Brain microvascular endothelial cell (primary cell): ENCODE results near the gene DDX24.

Source experiments
- DNase-seq: peaks from one replicate; pipeline ENCODE4 v3.0.0-alpha.2; 2020
- H3K27ac ChIP-seq: fragments of 250-450 bp; sonication (Bioruptor Pico); 2 replicates; pipeline ENCODE4 v1.5.1; 2020; ENCODE audit warnings: mild to moderate bottlenecking, moderate library complexity
- H3K27me3 ChIP-seq: fragments of 250-450 bp; sonication (Bioruptor Pico); replicated peaks from 2 replicates; pipeline ENCODE4 v1.5.1; 2020; ENCODE audit warnings: mild to moderate bottlenecking
- H3K36me3 ChIP-seq: fragments of 250-450 bp; sonication (Bioruptor Pico); replicated peaks from 2 replicates; pipeline ENCODE4 v1.5.1; 2020; ENCODE audit warnings: mild to moderate bottlenecking
- H3K4me3 ChIP-seq: 2 replicates; pipeline ENCODE4 v1.5.1; 2011; ENCODE audit warnings: low read depth, mild to moderate bottlenecking, control low read depth, low read length, moderate library complexity
- in situ Hi-C: cut with HindIII; loops from 2 replicates; pipeline ENCODE4 v1.10.0; 2017; ENCODE audit warnings: low sequenced_read_pairs, low pct_ligation_motif_present
- TF ChIP-seq, protein P1 (sequence below): IDR thresholded peaks from 2 replicates; pipeline ENCODE4 v1.5.1; 2011; ENCODE audit warnings: low read depth, mild to moderate bottlenecking, moderate library complexity, low read length, control low read depth, inconsistent platforms; ENCODE audit errors: missing control alignments

DDX24 gene

DNA sequence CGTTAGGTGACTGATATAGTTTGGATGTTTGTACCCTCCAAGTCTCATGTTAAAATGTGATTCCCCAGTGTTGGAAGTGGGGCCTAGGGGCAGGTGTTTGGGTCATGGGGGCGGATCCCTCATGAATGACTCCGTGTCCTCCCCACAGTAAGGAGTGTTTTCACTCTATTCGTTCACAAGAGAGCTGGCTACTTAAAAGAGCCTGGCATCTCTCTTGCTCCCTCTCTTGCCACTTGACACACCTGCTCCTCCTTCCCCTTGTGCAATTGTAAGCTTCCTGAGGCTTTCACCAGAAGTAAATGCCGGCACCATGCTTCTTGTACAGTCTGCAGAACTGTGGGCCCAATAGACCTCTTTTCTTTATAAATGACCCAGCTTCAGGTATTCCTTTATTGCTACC is 45.8 kb upstream of the DDX24 start:
- in situ Hi-C loops: no loop called here
- Histone ChIP-seq H3K27me3 (no peaks in the 10 kb centered on the region), H3K27ac (no peak overlapping the region), H3K4me3 (no peak overlapping the region), H3K36me3 (no peaks in the 10 kb centered on the region)
- TF ChIP-seq, protein P1, sequence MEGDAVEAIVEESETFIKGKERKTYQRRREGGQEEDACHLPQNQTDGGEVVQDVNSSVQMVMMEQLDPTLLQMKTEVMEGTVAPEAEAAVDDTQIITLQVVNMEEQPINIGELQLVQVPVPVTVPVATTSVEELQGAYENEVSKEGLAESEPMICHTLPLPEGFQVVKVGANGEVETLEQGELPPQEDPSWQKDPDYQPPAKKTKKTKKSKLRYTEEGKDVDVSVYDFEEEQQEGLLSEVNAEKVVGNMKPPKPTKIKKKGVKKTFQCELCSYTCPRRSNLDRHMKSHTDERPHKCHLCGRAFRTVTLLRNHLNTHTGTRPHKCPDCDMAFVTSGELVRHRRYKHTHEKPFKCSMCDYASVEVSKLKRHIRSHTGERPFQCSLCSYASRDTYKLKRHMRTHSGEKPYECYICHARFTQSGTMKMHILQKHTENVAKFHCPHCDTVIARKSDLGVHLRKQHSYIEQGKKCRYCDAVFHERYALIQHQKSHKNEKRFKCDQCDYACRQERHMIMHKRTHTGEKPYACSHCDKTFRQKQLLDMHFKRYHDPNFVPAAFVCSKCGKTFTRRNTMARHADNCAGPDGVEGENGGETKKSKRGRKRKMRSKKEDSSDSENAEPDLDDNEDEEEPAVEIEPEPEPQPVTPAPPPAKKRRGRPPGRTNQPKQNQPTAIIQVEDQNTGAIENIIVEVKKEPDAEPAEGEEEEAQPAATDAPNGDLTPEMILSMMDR: no peak
- no peak for DNase-seq

DNA sequence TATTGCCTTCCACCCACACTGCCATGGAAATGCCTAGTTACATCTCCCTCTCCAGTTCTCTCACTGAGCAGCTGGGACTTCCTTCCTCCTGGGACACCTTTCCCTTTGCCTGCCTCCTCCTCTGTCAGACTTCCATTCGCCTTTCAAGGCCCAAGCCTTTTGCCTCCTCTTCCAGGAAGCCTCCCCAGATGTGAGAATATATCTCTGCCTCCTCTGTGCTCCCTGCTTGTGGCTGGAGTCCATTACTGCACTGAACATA is 45.3 kb upstream of the DDX24 start:
- no peaks in the 10 kb centered on the region for H3K27me3 ChIP-seq
- TF ChIP-seq, protein P1: no peak
- no peaks in the 10 kb centered on the region for H3K36me3 ChIP-seq
- H3K4me3 ChIP-seq: no peak overlapping the region
- H3K27ac ChIP-seq: no peak overlapping the region
- DNase-seq: no peak
- in situ Hi-C loops: no loop called here

DNA sequence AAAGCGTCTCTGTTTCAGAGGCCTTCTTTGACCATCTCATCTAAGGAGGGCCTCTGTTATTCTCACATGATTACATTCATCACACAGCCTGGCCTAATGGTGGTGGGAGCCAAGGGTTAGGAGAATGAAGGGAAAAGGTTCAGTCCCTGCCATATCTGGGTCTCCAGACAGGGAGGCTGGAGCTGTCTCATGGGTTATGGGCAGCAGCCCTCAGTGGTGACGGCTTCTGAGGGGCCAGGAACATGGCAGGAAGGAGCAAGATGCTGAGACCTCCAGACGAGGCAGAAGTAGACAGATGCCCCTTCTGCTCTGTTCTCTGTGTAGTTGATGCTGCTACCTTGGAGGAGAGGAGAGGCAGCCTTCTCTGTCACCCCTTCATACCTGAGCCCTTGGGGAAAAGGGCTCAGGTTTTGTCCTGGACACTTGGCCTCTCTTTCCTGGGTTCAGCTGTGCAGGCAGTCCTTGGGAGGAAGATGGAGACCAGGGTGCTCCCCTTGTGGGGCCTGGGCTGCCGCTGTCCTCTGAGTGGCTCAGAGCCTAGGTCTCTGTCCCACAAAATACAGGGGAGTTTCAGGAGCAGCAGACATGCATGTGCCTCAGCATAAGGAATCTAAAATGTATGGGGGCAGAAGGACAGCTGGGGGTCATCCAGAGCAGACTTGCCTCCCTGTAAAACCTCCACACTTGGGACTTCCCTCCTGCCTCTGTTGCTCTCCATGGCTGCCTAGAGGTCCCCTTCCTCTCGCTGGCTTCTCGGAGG is 44.8 kb upstream of the DDX24 start:
- DNase-seq: no peak
- in situ Hi-C loops: no loop called here
- TF ChIP-seq, protein P1: no peak
- H3K4me3 ChIP-seq: no peak overlapping the region
- no peaks in the 10 kb centered on the region for H3K27me3 ChIP-seq
- H3K36me3 ChIP-seq: no peaks in the 10 kb centered on the region
- H3K27ac ChIP-seq: no peak overlapping the region

DNA sequence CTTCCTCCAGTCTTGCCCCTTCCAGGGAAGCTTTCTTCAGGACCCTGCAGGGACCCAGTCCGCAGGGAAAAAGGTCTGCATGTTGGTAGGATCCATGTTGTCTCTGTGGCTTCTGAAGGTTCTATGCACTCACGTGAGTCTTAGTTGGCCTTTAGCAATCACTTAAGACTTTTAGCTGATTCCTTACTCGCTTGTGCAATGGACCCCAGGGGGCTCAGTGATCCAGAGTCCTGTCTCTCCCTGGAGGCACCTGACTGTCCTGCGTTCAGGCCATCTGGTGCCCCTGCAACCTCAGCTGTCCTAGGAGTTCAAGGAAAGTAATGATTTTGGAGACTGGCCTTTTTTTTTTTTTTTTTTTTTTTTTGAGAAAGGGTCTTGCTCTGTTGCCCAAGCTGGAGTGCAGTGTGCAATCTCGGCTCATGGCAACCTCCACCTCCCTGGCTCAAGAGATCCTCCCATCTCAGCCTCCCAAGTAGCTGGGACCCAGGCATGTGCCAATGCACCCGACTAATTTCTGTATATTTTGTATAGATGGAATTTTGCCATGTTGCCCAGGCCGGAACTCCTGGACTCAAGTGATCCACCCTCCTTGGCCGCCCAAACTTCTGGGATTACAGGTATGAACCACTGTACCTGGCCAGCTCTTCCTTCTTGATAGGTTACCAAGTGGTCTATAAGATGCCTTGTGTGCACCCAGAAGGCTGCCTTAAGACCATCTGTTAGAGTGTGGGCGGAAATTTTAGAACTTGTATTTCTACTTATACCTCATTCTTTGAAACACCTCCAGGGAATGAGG is 43.8 kb upstream of the DDX24 start:
- no peak overlapping the region for H3K4me3 ChIP-seq
- TF ChIP-seq, protein P1: no peak
- H3K36me3 ChIP-seq: no peaks in the 10 kb centered on the region
- no peaks in the 10 kb centered on the region for H3K27me3 ChIP-seq
- in situ Hi-C loops: no loop called here
- DNase-seq: no peak
- H3K27ac ChIP-seq: no peak overlapping the region

DNA sequence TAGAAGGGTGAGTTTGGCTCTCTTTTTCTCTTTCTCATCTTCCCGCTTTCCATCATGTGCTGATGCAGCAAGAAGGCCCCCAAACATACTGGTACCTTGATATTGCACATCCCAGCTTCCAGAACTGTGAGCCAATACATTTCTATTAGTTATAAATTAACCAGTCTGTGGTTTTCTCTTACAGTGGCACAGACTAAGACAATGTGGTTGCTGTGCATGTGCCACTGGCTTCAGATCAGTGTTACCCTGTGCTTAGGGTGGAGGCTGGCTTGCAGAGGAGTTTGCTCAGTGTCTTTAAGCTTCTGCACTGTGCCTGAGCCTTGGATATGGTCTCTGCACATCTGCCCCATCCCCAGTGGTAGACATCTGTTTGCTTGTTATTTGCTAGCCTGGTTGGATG is 42.9 kb upstream of the DDX24 start:
- Histone ChIP-seq H3K27ac (no peak overlapping the region), H3K27me3 (no peaks in the 10 kb centered on the region), H3K4me3 (no peak overlapping the region), H3K36me3 (no peaks in the 10 kb centered on the region)
- no peak for DNase-seq
- TF ChIP-seq, protein P1: no peak
- in situ Hi-C loops: no loop called here
